HUDEP-2 (cell line): ENCODE data around the gene MAP3K3.
"Not testable (repeated sequence)": the region's sequence is repeated elsewhere in the genome, so short reads cannot be mapped to it uniquely, and the experiment has no call there.

ENCODE experiments used
- DNase-seq, 76 experiments: peaks; one replicate each; lab custom pipeline; 2025; ENCODE audit not compliant: unreplicated experiment in 76 of 76; lab: John Stamatoyannopoulos, UW

Gene MAP3K3

DNA sequence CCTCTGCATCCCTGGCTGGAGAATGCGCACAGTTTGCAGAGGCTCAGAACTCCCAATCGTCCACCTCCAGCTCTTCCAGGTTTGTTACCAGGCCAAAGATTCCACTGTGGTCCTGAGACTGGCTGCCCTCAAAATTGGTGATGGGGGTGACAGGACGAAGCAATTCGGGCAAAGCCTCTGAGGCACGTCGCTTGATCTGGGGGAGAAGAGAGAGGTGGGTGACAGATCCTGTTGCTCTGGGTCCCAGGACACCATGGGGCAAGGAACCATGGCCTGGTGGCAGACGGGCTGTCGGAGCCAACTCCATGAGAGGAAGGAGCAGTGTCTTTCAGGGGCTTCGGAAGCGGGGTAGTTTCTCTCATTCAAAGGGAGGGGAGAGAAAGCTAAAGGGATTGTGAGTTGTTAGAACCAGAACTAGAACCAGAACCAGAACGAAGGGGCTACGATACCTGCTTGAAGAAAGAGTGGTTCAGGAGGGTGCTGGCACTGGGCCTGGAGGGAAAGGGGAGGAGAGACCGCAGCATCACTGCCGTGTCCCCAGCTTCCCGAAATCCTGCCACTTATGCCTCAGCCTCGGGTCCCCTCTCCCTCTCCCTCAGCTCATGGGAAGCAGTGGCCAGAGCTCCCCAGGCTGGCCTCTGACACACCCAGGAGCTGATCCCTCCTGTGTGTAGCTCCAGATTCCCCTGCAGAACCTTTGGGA lies 81.5 kb downstream of the MAP3K3 start:
- no peak for DNase-seq

DNA sequence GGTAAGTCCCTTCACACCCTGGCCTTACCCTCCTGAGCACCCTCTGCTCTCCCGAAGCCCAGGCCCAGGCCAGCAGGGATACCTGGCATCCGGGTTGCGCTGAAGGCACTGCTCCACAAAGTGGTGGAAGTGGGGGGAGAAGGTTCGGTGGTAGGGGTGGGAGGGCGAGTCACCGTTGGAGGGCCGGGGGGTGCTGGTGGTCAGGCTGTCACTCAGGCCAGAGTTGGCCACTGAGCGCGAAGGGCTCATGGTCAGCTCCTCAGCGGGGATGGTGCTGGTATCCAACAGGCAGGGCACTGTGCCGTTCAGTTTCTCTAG lies 82.0 kb downstream of the MAP3K3 start:
- DNase-seq: no peak

DNA sequence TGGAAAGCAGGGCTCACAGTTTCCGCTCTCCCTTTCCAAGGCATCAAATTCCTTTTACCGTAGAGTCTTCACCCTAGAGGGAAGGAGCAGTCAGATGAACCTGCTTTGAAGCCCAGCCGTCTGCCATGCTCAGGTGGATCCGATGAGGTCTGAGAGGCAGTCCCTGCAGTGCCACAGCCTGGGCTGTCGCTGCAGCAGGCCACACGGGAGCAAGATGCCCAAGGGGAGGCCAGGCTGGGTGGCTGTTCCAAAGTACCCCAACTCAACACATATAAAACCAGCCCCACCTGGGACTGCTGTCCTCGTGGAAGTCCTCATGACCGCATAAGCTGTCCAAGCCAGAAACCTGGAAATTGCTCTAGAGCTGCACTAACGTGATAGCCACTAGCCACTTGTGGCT lies 82.6 kb downstream of the MAP3K3 start:
- no peak for DNase-seq

DNA sequence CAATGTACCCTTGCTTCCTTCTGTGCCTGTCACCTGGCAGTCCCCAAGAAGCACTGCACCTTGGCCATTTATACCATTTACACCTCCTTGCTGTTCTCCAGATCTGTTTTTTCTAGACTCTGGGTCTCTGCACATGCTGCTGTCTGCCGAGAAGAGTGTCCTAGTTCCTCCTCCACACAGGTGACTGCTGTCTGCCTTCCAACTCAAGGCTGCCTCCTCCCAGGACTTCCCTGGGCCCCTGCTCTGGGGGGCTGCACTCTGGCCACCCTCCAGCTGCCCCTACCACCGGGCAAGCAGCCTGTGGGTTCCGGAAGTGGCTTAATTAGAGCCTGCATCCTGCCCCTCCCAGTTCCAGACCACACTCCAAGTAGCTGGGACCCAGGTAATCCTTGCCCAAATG lies 83.4 kb downstream of the MAP3K3 start:
- DNase-seq: no peak

DNA sequence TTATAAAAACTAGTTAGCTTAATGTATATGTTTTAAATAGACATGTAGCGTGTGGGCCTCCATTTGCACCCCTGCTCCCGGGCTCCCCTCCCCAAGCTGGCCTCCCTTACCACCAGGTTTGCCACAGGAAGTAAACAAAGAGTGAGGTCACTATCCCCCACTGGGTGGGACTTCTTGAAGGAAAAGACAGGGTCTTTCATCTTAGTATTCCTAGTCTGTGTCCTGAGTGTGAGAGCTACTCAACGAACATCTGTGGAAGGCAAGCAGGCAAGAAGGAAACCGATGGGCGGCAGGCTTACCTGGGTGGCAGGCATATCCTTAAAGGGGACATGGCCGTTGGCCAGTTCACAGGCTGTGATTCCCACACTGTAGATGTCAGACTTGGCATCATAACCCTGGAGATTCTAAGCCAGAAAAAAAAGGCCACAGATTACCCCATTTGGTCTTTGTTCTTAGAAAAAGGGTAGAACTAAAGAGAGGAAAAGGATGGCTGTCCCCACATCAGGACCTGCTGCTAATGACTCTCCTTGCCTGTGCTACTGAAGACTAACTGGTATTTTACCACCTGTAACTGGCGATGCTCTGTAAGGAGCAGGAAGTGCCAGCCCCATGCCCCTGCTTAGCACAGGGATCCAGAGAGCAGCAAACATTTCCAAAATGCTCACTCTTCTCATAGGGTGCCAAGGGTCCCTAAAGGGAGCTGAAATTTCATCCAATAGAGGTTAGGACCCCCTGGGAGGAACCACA lies 84.3 kb downstream of the MAP3K3 start:
- DNase-seq: no peak

DNA sequence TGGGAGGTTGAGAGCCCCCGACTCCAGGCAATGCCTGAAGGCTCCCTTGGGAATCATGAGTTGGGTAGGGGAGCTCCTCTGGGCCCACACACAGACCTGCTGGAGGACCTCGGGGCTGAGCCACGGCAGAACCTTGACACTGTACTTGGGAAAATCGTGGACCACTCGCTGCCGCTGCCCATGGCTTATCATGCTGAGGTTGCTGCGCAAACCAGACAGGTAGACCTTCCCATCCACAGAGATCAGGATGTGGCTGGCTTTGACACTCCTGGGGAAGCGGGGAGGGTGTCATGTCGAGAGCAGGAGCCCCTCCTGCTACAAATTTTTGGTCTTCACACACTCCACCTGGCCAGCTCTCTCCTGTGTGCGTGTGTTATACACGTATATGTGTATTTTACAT lies 84.9 kb downstream of the MAP3K3 start:
- DNase-seq: no peak

DNA sequence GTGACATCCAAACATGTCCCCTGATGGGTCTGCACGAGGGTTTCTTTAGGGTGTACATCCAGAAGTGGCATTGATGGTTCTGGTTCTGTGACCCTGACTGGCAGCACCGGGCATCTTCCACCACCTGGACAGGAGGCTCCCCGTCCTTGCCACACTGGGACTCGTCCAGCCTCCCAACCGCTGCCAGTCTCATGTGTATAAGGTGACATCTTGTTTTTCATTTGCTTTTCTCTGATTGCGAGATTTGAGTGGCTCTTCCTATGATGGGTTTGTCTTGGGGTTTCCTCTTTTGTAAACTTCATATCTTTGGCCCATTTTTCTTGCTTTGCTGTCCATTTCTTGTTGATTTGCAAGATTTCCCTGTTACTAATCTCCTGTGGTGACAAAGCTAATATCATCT lies 86.9 kb downstream of the MAP3K3 start:
- no peak for DNase-seq

DNA sequence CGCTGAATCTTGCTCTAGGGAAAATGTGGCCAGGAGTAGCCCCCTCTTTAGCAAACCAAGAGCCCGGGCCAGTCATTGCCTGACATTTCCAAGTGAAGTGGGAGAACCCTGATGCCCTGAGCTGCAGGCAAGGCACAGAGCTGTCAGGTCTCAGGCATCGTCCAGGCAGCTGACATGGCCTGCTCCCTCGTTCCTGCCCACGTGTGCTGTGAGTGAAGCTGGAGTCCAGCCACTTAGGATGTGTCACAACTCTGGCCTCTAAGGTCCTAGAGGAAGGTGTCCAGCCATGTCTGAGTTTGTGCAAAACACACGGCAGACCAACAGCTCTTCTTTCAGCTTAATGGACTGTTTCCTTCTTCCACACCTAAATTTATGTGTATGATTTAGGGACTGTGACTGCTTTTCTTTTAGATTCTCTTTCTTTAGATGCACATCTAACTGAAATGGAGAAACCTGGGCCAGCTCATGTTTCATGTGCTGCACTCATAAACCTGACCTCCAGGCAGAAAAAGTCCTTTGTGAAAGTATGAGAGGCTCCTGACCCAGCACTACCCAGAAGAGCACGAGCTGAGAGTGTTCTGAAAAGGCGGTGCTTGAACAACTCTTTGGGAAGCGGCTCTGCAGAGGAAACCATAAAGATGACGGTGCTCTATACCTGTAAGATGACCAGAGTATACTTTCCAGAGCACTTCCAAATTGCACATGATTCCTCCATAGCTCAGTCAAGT lies 92.5 kb downstream of the MAP3K3 start:
- DNase-seq: no peak

DNA sequence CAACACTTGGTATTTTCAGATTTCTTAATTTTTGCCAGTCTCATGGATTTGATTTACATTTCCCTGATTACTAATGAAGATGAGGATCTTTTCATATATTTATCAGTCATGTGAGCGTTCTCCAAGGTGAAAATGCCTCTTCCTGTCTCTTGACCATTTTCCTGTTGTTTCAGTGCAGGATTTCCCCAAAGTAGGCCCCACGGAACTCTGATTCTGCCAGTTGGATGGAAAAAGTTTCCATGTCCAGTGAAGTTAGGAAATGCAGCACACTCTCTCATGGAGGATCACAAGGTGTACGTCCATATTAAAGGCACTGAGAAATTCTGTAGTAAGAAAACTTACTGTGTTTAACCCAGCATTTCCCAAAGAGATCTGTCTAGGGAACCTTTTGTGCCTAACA lies 94.2 kb downstream of the MAP3K3 start:
- no peak for DNase-seq

DNA sequence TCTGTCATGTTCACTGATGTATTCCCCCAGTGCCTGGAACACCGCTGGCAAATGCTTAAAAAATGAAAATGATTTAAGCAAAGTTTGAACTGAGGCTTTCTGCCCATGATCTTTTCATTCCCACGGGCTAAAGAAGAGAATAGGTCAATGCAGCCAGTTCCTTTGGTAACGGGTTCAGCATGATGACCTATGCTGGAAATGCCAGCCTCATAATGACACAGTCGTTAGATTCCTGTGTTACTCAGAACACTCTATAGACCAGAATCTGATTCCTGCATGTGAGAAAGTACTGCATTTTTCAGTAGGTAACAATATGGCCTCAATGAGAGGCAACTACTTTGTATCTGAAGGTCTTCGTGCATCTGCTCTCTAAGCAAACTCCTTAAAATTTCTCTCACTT lies 96.8 kb downstream of the MAP3K3 start:
- DNase-seq: no peak

DNA sequence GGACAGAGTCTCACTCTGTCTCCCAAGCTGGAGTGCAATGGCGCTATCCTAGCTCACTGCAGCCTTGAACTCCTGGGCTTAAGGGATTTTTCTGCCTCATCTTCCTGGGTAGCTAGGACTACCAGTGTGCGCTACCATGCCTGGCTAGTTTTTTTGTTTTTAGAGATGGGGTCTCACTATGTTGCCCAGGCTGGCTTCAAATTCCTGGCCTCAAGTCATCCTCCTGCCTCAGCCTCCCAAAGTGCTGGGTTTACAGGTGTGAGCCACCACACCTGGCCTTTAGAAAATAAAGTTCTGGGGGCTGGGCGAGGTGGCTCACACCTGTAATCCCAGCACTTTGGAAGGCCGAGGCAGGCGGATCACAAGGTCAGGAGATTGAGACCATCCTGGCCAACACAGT lies 98.0 kb downstream of the MAP3K3 start:
- DNase-seq: not testable (repeated sequence)

DNA sequence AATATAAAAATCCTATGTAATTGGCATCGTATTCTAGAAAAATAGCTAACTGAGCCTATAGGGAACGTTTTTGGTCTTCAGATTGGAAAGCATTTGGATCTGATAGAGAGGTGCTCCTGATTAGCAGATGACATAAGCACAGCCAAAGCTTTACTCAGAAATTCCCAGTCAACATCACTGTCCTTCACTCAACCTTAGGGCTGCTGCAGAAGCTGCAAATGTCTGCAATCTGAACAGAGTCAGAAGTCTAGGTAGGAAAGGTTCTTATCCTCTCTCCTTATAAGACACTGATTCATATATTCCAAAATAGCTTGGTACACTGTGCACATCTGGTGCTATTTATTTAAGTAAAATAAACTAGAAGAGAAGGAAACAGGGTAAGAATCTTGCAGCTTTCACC lies 100.2 kb downstream of the MAP3K3 start:
- DNase-seq: no peak

DNA sequence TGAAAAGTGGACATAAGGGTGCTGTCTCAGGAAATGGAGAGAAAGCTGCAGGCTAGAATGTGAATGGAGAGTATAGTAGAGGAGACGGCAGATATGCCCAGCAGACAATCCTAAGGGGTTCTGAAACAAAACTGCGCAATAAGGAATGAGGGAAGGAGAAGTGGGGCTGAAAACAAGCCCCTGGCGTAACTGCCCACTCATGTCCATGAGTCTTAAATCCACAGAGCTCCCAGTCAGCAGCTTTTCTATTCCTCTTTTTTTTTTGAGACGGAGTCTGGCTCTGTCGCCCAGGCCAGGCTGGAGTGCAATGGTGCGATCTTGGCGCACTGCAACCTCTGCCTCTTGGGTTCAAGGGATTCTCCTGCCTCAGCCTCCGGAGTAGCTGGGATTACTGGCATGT lies 113.5 kb downstream of the MAP3K3 start:
- DNase-seq: no peak

DNA sequence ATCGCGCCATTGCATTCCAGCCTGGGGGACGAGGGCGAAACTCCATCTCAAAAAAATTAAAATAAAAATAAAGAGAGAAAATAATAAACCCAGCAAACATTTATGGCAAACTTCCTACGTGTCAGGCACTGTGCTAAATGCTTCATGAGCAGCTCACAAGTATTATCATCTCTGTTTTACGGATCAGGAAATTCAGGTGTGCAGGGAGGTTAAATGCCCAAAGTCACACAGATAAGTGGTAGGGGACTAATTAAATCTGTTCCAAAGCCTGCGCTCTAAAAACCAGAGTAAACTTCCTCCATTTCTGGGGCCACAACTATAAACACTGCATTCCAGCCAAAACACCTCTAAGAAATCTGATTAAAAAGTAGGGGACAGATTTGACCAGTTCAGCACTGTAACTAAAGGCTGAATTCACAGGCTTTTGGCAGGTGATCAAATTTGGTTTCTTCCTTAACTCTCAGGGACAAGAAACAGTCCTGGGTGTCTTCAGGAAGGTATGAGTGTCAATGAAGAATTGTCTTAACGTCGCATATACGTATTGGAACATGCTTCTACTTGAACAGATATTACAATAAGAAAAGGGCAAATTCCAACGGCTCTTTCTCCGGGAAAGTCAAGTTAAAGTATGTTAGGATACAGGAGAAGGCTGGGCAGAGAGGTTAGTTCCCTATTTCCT lies 118.4 kb downstream of the MAP3K3 start:
- peak in 7 of 76 experiments; percentile 2 to 28 (median 15) for DNase-seq

DNA sequence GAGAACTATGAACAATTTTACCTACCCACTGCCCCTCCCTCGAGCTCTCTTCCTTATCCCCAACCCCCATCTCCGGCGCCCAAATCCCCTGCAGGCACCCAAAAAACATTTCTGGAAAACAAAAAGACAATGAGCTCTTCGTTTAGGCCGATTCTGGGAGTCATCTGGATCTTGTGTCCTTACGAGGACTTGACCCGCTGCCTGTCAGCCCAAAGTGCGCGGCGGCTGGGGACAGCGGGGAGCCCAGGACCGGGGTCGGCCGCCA lies 118.9 kb downstream of the MAP3K3 start:
- DNase-seq: peak in 10 of 76 experiments; percentile 25 to 72 (median 32)

DNA sequence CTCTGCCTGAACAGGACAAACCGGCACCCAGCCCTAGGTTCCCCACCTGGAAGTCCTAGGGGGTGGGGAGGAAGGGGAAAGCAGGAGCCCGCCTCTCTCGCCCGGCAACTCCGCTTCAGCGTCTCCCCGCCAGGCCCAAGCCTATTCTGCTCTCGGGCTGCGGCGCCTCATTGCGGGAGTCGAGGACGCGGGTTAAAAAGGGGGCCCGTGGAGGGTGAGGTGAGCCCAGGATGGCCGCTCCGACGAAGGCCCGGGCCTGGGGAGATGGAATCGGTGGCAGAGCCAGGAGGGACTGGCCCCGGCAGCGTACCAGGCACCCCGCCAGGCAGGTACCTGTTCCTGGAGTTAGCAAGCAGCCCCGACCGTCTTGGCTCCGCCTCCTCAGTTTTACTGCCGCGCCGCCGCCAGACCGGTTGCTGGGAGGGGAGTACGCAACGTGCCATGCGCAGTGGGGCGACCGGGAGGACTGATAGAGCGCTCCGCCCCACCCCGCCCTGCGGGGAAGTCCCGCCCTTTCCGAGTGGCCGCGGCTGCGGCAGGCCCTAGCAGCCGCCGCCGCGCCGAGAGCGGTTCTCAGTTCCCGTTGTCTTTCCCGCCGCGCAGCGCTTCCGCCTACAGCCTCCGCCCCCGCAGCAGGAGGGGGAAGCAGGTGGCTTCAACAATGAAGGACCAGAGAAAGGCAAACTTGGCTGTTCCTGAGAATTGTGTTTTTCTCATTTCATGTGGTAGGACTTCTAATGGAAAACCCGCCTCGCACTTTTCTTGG lies 119.4 kb downstream of the MAP3K3 start, which contains the start of gene STRADA:
Gene STRADA, minus strand, starts transcription at position 392 of the 766 bp plus-strand sequence. CDS start 13,430 bp downstream, outside the sequence.
- peak; percentile 64 to 99 (median 97) for DNase-seq
